RWPE2 (cell line): ENCODE results near the gene AKNAD1.

Experiments used
- ATAC-seq: fragments of 200-7000 bp; cut with Tn5 transposase; 3 replicates; pipeline ENCODE4 v1.9.1; 2021; ENCODE audit warnings: low read depth
- DNase-seq: peaks from one replicate; pipeline ENCODE4 v3.0.0-alpha.2; 2020; ENCODE audit warnings: low spot score
- H3K27ac ChIP-seq: fragments of 450-650 bp; 2 replicates; pipeline ENCODE4 v1.5.1; 2017; ENCODE audit warnings: mild to moderate bottlenecking; ENCODE audit not compliant: poor library complexity, severe bottlenecking
- H3K27me3 ChIP-seq: fragments of 250-450 bp; sonication (Bioruptor Pico); 2 replicates; pipeline ENCODE4 v1.5.1; 2021; ENCODE audit warnings: mild to moderate bottlenecking, moderate library complexity; ENCODE audit not compliant: insufficient read depth, poor library complexity, severe bottlenecking
- H3K36me3 ChIP-seq: fragments of 250-450 bp; sonication (Bioruptor Pico); 2 replicates; pipeline ENCODE4 v1.5.1; 2020; ENCODE audit warnings: low read depth, mild to moderate bottlenecking, moderate library complexity
- H3K4me1 ChIP-seq: fragments of 250-450 bp; sonication (Bioruptor Pico); 2 replicates; pipeline ENCODE4 v1.5.1; 2021; ENCODE audit warnings: mild to moderate bottlenecking, moderate library complexity; ENCODE audit not compliant: insufficient read depth, poor library complexity, severe bottlenecking
- H3K4me3 ChIP-seq: fragments of 250-450 bp; sonication (Bioruptor Pico); 2 replicates; pipeline ENCODE4 v1.5.1; 2021; ENCODE audit warnings: mild to moderate bottlenecking, moderate library complexity; ENCODE audit not compliant: severe bottlenecking
- H3K9me3 ChIP-seq: fragments of 250-450 bp; sonication (Bioruptor Pico); 2 replicates; pipeline ENCODE4 v1.5.1; 2021; ENCODE audit warnings: mild to moderate bottlenecking, moderate library complexity; ENCODE audit not compliant: severe bottlenecking
- CTCF ChIP-seq: fragments of 450-650 bp; IDR thresholded peaks from one replicate; pipeline ENCODE4 v1.5.1; 2017; ENCODE audit warnings: mild to moderate bottlenecking, moderate library complexity; ENCODE audit not compliant: poor library complexity, severe bottlenecking

AKNAD1 gene

DNA sequence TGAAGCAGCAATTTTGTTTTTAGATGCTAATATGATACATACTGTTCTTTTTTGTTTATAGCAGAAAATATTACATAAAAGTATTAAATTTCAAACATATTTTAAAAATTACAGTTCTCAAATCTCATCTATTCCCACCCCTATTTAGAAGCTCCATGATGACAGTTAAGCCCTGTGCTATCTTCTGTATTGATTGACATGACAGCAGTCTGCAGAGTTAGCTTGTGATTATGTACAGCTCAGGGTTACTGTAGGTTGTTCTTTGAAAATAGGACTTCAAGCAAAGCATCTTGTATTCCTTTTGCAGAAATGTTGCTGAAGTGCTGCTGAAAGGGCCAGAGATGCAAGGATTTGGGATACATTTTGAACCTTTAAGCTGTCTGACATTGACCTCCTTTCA lies 28.1 kb upstream of the AKNAD1 start:
- Histone ChIP-seq H3K4me1 (peaks cover 34% of the 10 kb centered on the region), H3K9me3 (no peaks in the 10 kb centered on the region), H3K27ac (no peak overlapping the region), H3K27me3 (no peaks in the 10 kb centered on the region), H3K4me3 (no peak overlapping the region), H3K36me3 (peaks cover 35% of the 10 kb centered on the region)
- no peak for TF ChIP-seq CTCF
- DNase-seq = no peak
- no peak for ATAC-seq

DNA sequence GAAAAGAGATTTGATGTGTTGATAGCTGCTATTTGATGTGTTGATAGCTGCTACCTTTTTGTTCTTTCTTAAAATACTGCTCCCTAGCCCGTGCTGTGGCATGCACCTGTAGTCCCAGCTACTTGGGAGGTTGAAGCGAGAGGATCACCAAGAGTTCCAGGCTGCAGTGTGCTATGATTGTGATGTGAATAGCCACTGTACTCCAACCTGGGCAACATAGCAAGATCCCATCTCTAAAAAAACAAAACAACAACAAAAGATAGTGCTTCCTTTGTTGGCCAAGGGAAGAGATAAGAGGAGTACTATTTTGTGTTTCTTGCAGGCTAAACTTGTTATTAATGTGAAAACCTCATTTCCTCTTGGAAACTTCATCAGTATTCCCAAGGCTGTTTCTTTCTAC lies 25.9 kb upstream of the AKNAD1 start:
- ATAC-seq (no peak), DNase-seq (no peak)
- H3K27me3 ChIP-seq = no peaks in the 10 kb centered on the region
- H3K4me3 ChIP-seq = no peak overlapping the region
- H3K9me3 ChIP-seq = no peaks in the 10 kb centered on the region
- no peak overlapping the region for H3K27ac ChIP-seq
- peaks cover 34% of the 10 kb centered on the region for H3K36me3 ChIP-seq
- no peak for TF ChIP-seq CTCF
- peaks cover 32% of the 10 kb centered on the region for H3K4me1 ChIP-seq

- Histone ChIP-seq H3K27me3 (no peaks in the 10 kb centered on the region), H3K27ac (peak overlapping the region; percentile 70), H3K9me3 (no peaks in the 10 kb centered on the region), H3K4me1 (peaks cover 32% of the 10 kb centered on the region), H3K4me3 (no peak overlapping the region), H3K36me3 (peaks cover 33% of the 10 kb centered on the region)
- DNase-seq (no peak), ATAC-seq (peak; percentile 47; the same call in 2 of the 3 replicates)
- TF ChIP-seq CTCF = no peak
Measured at GRCh38 chr1:108881369-108881768, 24.5 kb upstream of the AKNAD1 start.

- Histone ChIP-seq H3K4me1 (peaks cover 32% of the 10 kb centered on the region), H3K27me3 (no peaks in the 10 kb centered on the region), H3K4me3 (no peak overlapping the region), H3K9me3 (no peaks in the 10 kb centered on the region), H3K36me3 (peaks cover 27% of the 10 kb centered on the region), H3K27ac (peak overlapping the region; percentile 70)
- ATAC-seq = peak; percentile 42; the same call in 2 of the 3 replicates
- no peak for DNase-seq
- no peak for TF ChIP-seq CTCF
Measured at GRCh38 chr1:108880850-108881249, 24.0 kb upstream of the AKNAD1 start.

GRCh38 chr1:108878678-108879077 lies 21.8 kb upstream of the AKNAD1 start:
- peak overlapping the region; percentile 68 for H3K4me3 ChIP-seq
- DNase-seq = no peak
- TF ChIP-seq CTCF = no peak
- ATAC-seq = no peak
- H3K27ac ChIP-seq = peak overlapping the region; percentile 70
- H3K36me3 ChIP-seq = peaks cover 10% of the 10 kb centered on the region
- peaks cover 32% of the 10 kb centered on the region for H3K4me1 ChIP-seq
- no peaks in the 10 kb centered on the region for H3K27me3 ChIP-seq
- H3K9me3 ChIP-seq = no peaks in the 10 kb centered on the region
